ENCODE data around the gene PSG11.
"Not testable (repeated sequence)": the region's sequence is repeated elsewhere in the genome, so short reads cannot be mapped to it uniquely, and the experiment has no call there.

DNA sequence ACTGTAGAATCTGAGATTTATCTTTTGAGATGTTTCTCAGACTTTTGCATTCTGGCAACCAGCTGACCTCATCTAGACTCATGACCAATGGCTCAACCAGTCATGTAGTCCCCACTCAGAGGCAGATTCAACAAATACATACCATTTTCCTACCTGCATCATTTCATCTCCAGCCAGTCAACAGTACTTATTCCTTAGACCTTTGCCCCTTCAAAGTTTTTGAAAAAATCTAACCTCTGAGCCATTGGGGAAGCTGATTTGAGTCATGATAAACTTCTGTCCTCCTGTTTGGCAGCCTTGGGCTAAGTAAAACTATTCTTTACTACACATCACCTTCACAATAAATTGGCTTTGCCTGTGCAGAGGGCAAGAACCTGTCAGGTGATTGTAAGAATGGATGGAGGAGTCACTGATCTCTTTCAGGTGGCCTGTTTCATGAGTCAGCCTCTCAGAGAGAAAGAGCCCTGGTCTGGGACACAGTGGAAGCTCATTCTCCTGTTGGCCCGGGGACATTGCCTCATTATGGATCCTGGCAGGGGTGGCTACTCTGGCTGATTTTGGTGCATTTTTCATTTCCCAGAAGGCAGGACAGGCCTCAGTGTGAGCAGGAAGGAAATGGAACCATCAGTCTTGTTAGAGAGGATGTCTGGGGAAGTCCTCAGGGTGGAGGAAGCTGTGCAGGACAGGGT is 17.4 kb upstream of the PSG11 start:
- not testable (repeated sequence) for TF ChIP-seq EZH2 (IDR thresholded peaks at IDR 0.05; ENCODE audit: borderline replicate concordance, low read length); CTCF (conservative IDR thresholded peaks at IDR 0.05 in 1 of 2, IDR thresholded peaks at IDR 0.05 in 1 of 2; ENCODE audit: extremely low read depth in 1 of 2, insufficient read depth in 1 of 2, low read depth in 1 of 2, low read length in 2 of 2)

All from mammary epithelial cell (primary cell).